ENCODE data around the gene SOX10.
A peak's percentile ranks its signal among the peaks of the same experiment; 100 is the strongest.
"Not testable (repeated sequence)": the region's sequence is repeated elsewhere in the genome, so short reads cannot be mapped to it uniquely, and the experiment has no call there.

SOX10 gene

GRCh38 chr22:37968452-37969251, 15.7 kb downstream of the SOX10 start:
- FAIRE-seq = no peak

GRCh38 chr22:37967637-37968451, 16.5 kb downstream of the SOX10 start:
- DNase-seq (ENCODE audit: insufficient read length) (no peak), FAIRE-seq (no peak)
- TF ChIP-seq POLR2A (IDR thresholded peaks at IDR 0.05; ENCODE audit: low read depth, low read length) (no peak), POLR2AphosphoS5 (IDR thresholded peaks at IDR 0.05; ENCODE audit: low read depth, low read length) (no peak), TAF1 (IDR thresholded peaks at IDR 0.05; ENCODE audit: borderline replicate concordance, low read depth, low read length) (no peak)

More at GRCh38 chr22:37968452-37969251, 15.7 kb downstream of the SOX10 start:
- TF ChIP-seq POLR2A (IDR thresholded peaks at IDR 0.05; ENCODE audit: low read depth, low read length) (no peak), TAF1 (IDR thresholded peaks at IDR 0.05; ENCODE audit: borderline replicate concordance, low read depth, low read length) (no peak), POLR2AphosphoS5 (IDR thresholded peaks at IDR 0.05; ENCODE audit: low read depth, low read length) (no peak)
- DNase-seq (ENCODE audit: insufficient read length) = no peak

- TF ChIP-seq TAF1 (IDR thresholded peaks at IDR 0.05; ENCODE audit: borderline replicate concordance, low read depth, low read length) = no peak
- TF ChIP-seq POLR2AphosphoS5 (IDR thresholded peaks at IDR 0.05; ENCODE audit: low read depth, low read length) = no peak
- TF ChIP-seq POLR2A (IDR thresholded peaks at IDR 0.05; ENCODE audit: low read depth, low read length) = no peak
- DNase-seq (ENCODE audit: insufficient read length) = no peak
Observed at GRCh38 chr22:37967147-37967546, 17.2 kb downstream of the SOX10 start.

GRCh38 chr22:37965940-37966664, 18.3 kb downstream of the SOX10 start:
- no peak for DNase-seq (ENCODE audit: insufficient read length)
- FAIRE-seq = no peak
- TF ChIP-seq POLR2AphosphoS5 (IDR thresholded peaks at IDR 0.05; ENCODE audit: low read depth, low read length) (no peak), TAF1 (IDR thresholded peaks at IDR 0.05; ENCODE audit: borderline replicate concordance, low read depth, low read length) (no peak), POLR2A (IDR thresholded peaks at IDR 0.05; ENCODE audit: low read depth, low read length) (no peak)

More at GRCh38 chr22:37967147-37967546, 17.2 kb downstream of the SOX10 start:
- FAIRE-seq = no peak

GRCh38 chr22:37961062-37961461, 23.3 kb downstream of the SOX10 start:
- FAIRE-seq (no peak), DNase-seq (ENCODE audit: insufficient read length) (no peak)
- TF ChIP-seq TAF1 (IDR thresholded peaks at IDR 0.05; ENCODE audit: borderline replicate concordance, low read depth, low read length) (no peak), POLR2AphosphoS5 (IDR thresholded peaks at IDR 0.05; ENCODE audit: low read depth, low read length) (no peak), POLR2A (IDR thresholded peaks at IDR 0.05; ENCODE audit: low read depth, low read length) (no peak)

GRCh38 chr22:37959231-37959825, 25.0 kb downstream of the SOX10 start:
- DNase-seq (ENCODE audit: insufficient read length) = no peak
- no peak for TF ChIP-seq TAF1 (IDR thresholded peaks at IDR 0.05; ENCODE audit: borderline replicate concordance, low read depth, low read length)
- TF ChIP-seq POLR2A (IDR thresholded peaks at IDR 0.05; ENCODE audit: low read depth, low read length) = no peak
- TF ChIP-seq POLR2AphosphoS5 (IDR thresholded peaks at IDR 0.05; ENCODE audit: low read depth, low read length) = no peak
- no peak for FAIRE-seq

- no peak for DNase-seq (ENCODE audit: insufficient read length)
- TF ChIP-seq POLR2AphosphoS5 (IDR thresholded peaks at IDR 0.05; ENCODE audit: low read depth, low read length) = no peak
- TF ChIP-seq POLR2A (IDR thresholded peaks at IDR 0.05; ENCODE audit: low read depth, low read length) = no peak
- TF ChIP-seq TAF1 (IDR thresholded peaks at IDR 0.05; ENCODE audit: borderline replicate concordance, low read depth, low read length) = no peak
- FAIRE-seq = no peak
Observed at GRCh38 chr22:37957232-37957631, 27.1 kb downstream of the SOX10 start.

- not testable (repeated sequence) for DNase-seq (ENCODE audit: insufficient read length); FAIRE-seq
Observed at GRCh38 chr22:37955825-37956397, 28.4 kb downstream of the SOX10 start.

GRCh38 chr22:37954686-37955085, 29.7 kb downstream of the SOX10 start:
- DNase-seq (ENCODE audit: insufficient read length) (no peak), FAIRE-seq (no peak)
- TF ChIP-seq TAF1 (IDR thresholded peaks at IDR 0.05; ENCODE audit: borderline replicate concordance, low read depth, low read length) (no peak), POLR2AphosphoS5 (IDR thresholded peaks at IDR 0.05; ENCODE audit: low read depth, low read length) (no peak), POLR2A (IDR thresholded peaks at IDR 0.05; ENCODE audit: low read depth, low read length) (no peak)

GRCh38 chr22:37953437-37954179, 30.7 kb downstream of the SOX10 start, which contains the start of the genes C22orf23 and POLR2F:
TSS of gene C22orf23 (minus strand) at chr22:37953601. CDS start at chr22:37953149, 452 bp downstream.
TSS of gene POLR2F (plus strand) at chr22:37953699. CDS start at chr22:37953788, 89 bp downstream.
- FAIRE-seq (peak; percentile 99), DNase-seq (ENCODE audit: insufficient read length) (peak; percentile 97)
- TF ChIP-seq TAF1 (IDR thresholded peaks at IDR 0.05; ENCODE audit: borderline replicate concordance, low read depth, low read length) = peak; percentile 21; the same call in 1 of the 2 replicates
- TF ChIP-seq POLR2A (IDR thresholded peaks at IDR 0.05; ENCODE audit: low read depth, low read length) = peak; percentile 90
- peak; percentile 83 for TF ChIP-seq POLR2AphosphoS5 (IDR thresholded peaks at IDR 0.05; ENCODE audit: low read depth, low read length)
